Sigmoid colon (tissue), 7 donors: Measurements from ENCODE around the gene OAS1. TPM values are rescaled to one million over a fixed set of nuclear protein-coding genes. Genes with fewer than 3 reads are reported as not detected.

Experiments used
- DNase-seq: peaks from one replicate; pipeline ENCODE4 v3.0.0-alpha.2; 2019
- H3K27ac ChIP-seq, 4 donors: fragments of 200-600 bp; sonication (generic); one replicate each; pipeline ENCODE4 v1.5.1; 2016 to 2019; ENCODE audit warnings: mild to moderate bottlenecking in 1 of 4
- H3K27me3 ChIP-seq, 3 donors: fragments of 200-600 bp; sonication (generic); one replicate each; pipeline ENCODE4 v1.5.1; 2019; ENCODE audit warnings: mild to moderate bottlenecking in 1 of 3
- H3K36me3 ChIP-seq, 4 donors: fragments of 200-600 bp; sonication (generic); one replicate each; pipeline ENCODE4 v1.5.1; 2016 to 2019
- H3K4me1 ChIP-seq, 4 donors: fragments of 200-600 bp; sonication (generic); one replicate each; pipeline ENCODE4 v1.5.1; 2017 to 2019
- H3K4me3 ChIP-seq, 4 donors: fragments of 200-600 bp; sonication (generic); one replicate each; pipeline ENCODE4 v1.5.1; 2017 to 2019; ENCODE audit warnings: mild to moderate bottlenecking in 2 of 4, moderate library complexity in 1 of 4
- H3K9me3 ChIP-seq, 4 donors: fragments of 200-600 bp in 3 of 4; sonication (generic) in 3 of 4; one replicate each; pipeline versions ENCODE4 v1.5.1 to v1.6.1; 2013 to 2019
- EP300 ChIP-seq, 4 donors: sonication (generic); formaldehyde crosslinking; IDR thresholded peaks; one replicate each; pipeline ENCODE4 v1.6.1; 2017; ENCODE audit warnings: antibody characterized with exemption in 4 of 4
- POLR2A ChIP-seq, 2 donors: fragments of 450-650 bp; IDR thresholded peaks; one replicate each; pipeline ENCODE4 v1.6.1; 2016; ENCODE audit warnings: antibody characterized with exemption in 2 of 2, mild to moderate bottlenecking in 2 of 2, moderate library complexity in 2 of 2
- POLR2AphosphoS5 ChIP-seq, 4 donors: sonication (generic); formaldehyde crosslinking; IDR thresholded peaks; one replicate each; pipeline ENCODE4 v1.6.1; 2017; ENCODE audit warnings: antibody characterized with exemption in 4 of 4
- WGBS, 2 donors: extraction: QIAGEN DNeasy Blood & Tissue Kit; methylation state at CpG; one replicate each; pipeline ENCODE4 v1.1.7; 2013; 5-methylcytosine and 5-hydroxymethylcytosine counted together
- intact Hi-C: fragments of 100-400 bp; cut with DNase I; formaldehyde crosslinking; loops from one replicate; pipeline ENCODE4 v1.15.1; 2023
- polyA plus RNA-seq, 3 donors: library from polyadenylated mRNA; stranded (reverse); fragments of 200-250 nt; gene quantifications; one replicate each; pipeline ENCODE4 v1.2.3, GENCODE V29; 2013
- total RNA-seq, 4 donors: library from RNA; depleted of rRNA; stranded (reverse); fragments of >200 nt; gene quantifications; one replicate each; pipeline ENCODE4 v1.1.0, GENCODE V29; 2016
- TF ChIP-seq, protein P1 (sequence below), 4 experiments: fragments of 450-650 bp in 3 of 4; fragments of 200-600 bp in 1 of 4; IDR thresholded peaks; one replicate each; pipeline ENCODE4 v1.5.1; 2016 to 2019; ENCODE audit warnings: antibody characterized with exemption in 4 of 4, mild to moderate bottlenecking in 3 of 4, moderate library complexity in 2 of 4
- donor health status: healthy with polysubstance abuse.
- donor health status: Bipolar disorder and iron deficiency.
- donor health status: healthy.

The OAS1 gene
- total and polyA plus RNA-seq, 7 donors: 8.9 to 259 (median 18.5) TPM

DNA sequence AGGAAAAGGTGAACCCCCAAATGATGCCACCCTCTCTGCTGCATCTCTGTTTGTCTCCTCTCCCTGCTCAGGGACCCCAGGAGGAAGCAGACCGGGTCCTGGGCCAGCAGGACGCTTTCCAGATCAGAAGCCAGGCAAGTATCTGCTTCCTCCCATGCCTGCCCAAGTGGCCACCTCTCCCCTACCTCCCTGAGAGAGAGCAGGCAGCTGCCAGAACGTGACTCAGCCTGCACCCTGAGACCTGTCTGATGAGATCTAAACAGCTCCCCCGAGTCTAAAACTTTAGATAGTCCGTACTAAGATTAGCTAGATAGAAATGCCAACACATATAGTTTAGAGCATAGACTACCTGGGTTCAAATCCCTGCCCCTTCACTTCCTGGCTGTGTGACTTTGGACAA, 31.2 kb upstream of the OAS1 start:
- H3K36me3 ChIP-seq: no peaks in the 10 kb centered on the region
- peaks cover 0 to 52% (median 0%) of the 10 kb centered on the region in 3 donors for H3K27me3 ChIP-seq
- H3K4me1 ChIP-seq: no peaks in the 10 kb centered on the region
- DNase-seq: no peak
- no peak overlapping the region for H3K27ac ChIP-seq
- TF ChIP-seq, protein P1, sequence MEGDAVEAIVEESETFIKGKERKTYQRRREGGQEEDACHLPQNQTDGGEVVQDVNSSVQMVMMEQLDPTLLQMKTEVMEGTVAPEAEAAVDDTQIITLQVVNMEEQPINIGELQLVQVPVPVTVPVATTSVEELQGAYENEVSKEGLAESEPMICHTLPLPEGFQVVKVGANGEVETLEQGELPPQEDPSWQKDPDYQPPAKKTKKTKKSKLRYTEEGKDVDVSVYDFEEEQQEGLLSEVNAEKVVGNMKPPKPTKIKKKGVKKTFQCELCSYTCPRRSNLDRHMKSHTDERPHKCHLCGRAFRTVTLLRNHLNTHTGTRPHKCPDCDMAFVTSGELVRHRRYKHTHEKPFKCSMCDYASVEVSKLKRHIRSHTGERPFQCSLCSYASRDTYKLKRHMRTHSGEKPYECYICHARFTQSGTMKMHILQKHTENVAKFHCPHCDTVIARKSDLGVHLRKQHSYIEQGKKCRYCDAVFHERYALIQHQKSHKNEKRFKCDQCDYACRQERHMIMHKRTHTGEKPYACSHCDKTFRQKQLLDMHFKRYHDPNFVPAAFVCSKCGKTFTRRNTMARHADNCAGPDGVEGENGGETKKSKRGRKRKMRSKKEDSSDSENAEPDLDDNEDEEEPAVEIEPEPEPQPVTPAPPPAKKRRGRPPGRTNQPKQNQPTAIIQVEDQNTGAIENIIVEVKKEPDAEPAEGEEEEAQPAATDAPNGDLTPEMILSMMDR (IDR thresholded peaks at IDR 0.05): no peak
- TF ChIP-seq EP300 (IDR thresholded peaks at IDR 0.05) (no peak), POLR2AphosphoS5 (IDR thresholded peaks at IDR 0.05) (no peak), POLR2A (IDR thresholded peaks at IDR 0.05) (no peak)
- no peak overlapping the region for H3K4me3 ChIP-seq
- WGBS, 2 donors: 36 to 54% methylated on average over 5 of the region's 5 CpGs
- no peaks in the 10 kb centered on the region for H3K9me3 ChIP-seq
- intact Hi-C loops: no loop called here

DNA sequence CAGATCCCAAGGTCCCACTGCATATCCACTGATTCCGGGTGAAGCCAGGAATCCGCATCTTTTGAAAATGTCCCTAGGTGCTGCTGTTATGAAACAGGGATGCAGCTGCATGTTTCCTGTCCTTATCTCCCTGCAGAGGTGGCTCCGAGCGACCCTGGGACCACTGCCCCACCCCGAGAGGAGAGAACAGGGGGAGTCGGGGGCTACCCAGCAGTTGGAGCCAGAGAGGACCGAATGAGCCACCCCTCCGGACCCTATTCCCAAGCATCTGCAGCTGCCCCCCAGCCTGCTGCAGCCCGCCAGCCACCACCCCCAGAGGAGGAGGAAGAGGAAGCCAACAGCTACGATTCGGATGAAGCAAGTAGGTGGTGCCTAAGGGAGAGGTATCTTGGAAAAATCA, 30.3 kb upstream of the OAS1 start:
- Histone ChIP-seq H3K36me3 (no peaks in the 10 kb centered on the region), H3K4me3 (no peak overlapping the region), H3K9me3 (no peaks in the 10 kb centered on the region), H3K4me1 (no peaks in the 10 kb centered on the region), H3K27me3 (peaks cover 0 to 52% (median 0%) of the 10 kb centered on the region in 3 donors), H3K27ac (no peak overlapping the region)
- 47 to 55% methylated on average over 11 of the region's 11 CpGs for WGBS, 2 donors
- intact Hi-C loops: no loop called here
- no peak for DNase-seq
- TF ChIP-seq EP300 (IDR thresholded peaks at IDR 0.05) (no peak), POLR2AphosphoS5 (IDR thresholded peaks at IDR 0.05) (no peak), POLR2A (IDR thresholded peaks at IDR 0.05) (no peak)
- TF ChIP-seq, protein P1 (IDR thresholded peaks at IDR 0.05): no peak

DNA sequence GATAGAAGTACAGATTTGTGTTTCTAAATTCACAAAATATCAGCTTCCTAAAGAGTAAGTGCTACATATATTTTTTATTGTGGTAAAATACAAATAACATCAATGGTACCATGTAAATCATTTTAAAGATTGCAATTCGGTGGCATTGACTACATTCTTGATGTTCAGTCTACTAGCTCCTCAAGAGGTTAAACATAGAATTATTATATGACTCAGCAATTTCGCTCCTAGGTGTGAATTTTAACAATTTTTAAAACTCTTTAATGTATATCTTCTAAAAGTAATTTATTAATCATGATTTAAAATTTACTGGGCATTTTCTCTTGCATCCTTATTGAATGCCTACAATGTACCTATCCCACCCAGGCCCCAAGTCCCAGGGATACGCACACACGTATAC, 29.8 kb upstream of the OAS1 start:
- TF ChIP-seq POLR2A (IDR thresholded peaks at IDR 0.05): no peak
- TF ChIP-seq, protein P1 (IDR thresholded peaks at IDR 0.05): no peak
- TF ChIP-seq POLR2AphosphoS5 (IDR thresholded peaks at IDR 0.05): no peak
- no peak for TF ChIP-seq EP300 (IDR thresholded peaks at IDR 0.05)
- peaks cover 0 to 52% (median 0%) of the 10 kb centered on the region in 3 donors for H3K27me3 ChIP-seq
- intact Hi-C loops: no loop called here
- no peaks in the 10 kb centered on the region for H3K36me3 ChIP-seq
- WGBS, 2 donors: 56 to 68% methylated on average over 4 of the region's 4 CpGs
- no peak overlapping the region for H3K4me3 ChIP-seq
- no peaks in the 10 kb centered on the region for H3K9me3 ChIP-seq
- H3K4me1 ChIP-seq: no peaks in the 10 kb centered on the region
- DNase-seq: no peak
- H3K27ac ChIP-seq: no peak overlapping the region

DNA sequence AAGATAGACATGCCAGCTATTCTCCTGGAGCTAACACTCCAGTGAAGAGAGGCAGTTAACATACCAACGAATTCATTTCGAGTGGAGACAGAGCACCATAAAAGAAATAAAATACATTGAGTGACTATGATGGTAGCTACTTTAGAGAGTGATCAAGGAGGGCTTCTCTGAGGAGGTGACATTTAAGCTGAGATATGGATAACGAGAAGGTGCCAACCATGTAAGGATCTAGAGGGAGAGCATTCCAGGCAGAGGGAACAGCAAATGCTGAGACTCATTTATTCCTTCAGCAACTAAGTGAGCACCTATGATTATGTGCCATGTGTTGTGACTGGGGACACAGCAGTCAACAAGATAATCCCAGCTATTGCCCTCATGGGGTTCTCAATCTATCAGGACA, 28.3 kb upstream of the OAS1 start:
- H3K27me3 ChIP-seq: peaks cover 0 to 47% (median 0%) of the 10 kb centered on the region in 3 donors
- DNase-seq: no peak
- no peak for TF ChIP-seq POLR2AphosphoS5 (IDR thresholded peaks at IDR 0.05)
- TF ChIP-seq, protein P1 (IDR thresholded peaks at IDR 0.05): no peak
- no peak for TF ChIP-seq EP300 (IDR thresholded peaks at IDR 0.05)
- TF ChIP-seq POLR2A (IDR thresholded peaks at IDR 0.05): no peak
- no peak overlapping the region for H3K4me3 ChIP-seq
- H3K4me1 ChIP-seq: no peaks in the 10 kb centered on the region
- H3K9me3 ChIP-seq: no peaks in the 10 kb centered on the region
- H3K27ac ChIP-seq: no peak overlapping the region
- 77 to 84% methylated on average over 3 of the region's 3 CpGs for WGBS, 2 donors
- intact Hi-C loops: no loop called here
- no peaks in the 10 kb centered on the region for H3K36me3 ChIP-seq

DNA sequence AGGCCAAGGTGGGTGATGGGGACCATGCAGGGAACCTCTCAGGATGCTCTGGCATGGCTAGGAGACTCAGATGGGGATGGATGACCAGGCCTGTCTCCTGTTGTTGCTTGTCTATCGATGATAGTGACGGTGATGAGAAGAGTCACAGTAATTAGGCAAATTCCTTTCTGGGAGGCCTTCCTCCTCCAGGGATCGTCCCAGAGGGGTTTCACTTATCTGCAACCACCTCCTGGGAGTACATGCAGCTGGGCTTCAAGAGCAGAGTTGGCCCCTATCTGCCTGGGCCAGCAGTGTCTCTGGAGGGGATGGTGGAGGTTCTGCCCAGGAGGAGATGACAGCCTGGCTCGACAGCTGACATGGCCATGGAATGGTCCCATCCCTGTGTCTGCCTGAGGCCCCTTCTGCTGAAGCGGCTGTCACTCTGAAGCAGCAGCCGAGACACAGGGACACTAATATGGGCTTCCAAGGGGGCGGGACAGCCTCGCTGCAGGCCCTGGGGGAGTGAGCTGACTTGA, 27.5 kb upstream of the OAS1 start:
- Histone ChIP-seq H3K4me1 (no peaks in the 10 kb centered on the region), H3K27ac (no peak overlapping the region), H3K9me3 (no peaks in the 10 kb centered on the region), H3K36me3 (no peaks in the 10 kb centered on the region), H3K4me3 (no peak overlapping the region), H3K27me3 (peaks cover 0 to 45% (median 0%) of the 10 kb centered on the region in 3 donors)
- intact Hi-C loops: no loop called here
- TF ChIP-seq EP300 (IDR thresholded peaks at IDR 0.05): no peak
- DNase-seq: no peak
- WGBS, 2 donors: 65 to 73% methylated on average over 8 of the region's 8 CpGs
